GM18873 (cell line): ENCODE results near the gene PSPC1.
"Not testable (repeated sequence)": the region's sequence is repeated elsewhere in the genome, so short reads cannot be mapped to it uniquely, and the experiment has no call there.

Experiments
- ATAC-seq: cut with Tn5 transposase; IDR thresholded peaks from one replicate; pipeline ENCODE4 v1.9.1; 2021; ENCODE audit warnings: mild to moderate bottlenecking, moderate library complexity, moderate number of reproducible peaks; ENCODE audit not compliant: unreplicated experiment, low FRiP score

Gene PSPC1, protein sequence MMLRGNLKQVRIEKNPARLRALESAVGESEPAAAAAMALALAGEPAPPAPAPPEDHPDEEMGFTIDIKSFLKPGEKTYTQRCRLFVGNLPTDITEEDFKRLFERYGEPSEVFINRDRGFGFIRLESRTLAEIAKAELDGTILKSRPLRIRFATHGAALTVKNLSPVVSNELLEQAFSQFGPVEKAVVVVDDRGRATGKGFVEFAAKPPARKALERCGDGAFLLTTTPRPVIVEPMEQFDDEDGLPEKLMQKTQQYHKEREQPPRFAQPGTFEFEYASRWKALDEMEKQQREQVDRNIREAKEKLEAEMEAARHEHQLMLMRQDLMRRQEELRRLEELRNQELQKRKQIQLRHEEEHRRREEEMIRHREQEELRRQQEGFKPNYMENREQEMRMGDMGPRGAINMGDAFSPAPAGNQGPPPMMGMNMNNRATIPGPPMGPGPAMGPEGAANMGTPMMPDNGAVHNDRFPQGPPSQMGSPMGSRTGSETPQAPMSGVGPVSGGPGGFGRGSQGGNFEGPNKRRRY

DNA sequence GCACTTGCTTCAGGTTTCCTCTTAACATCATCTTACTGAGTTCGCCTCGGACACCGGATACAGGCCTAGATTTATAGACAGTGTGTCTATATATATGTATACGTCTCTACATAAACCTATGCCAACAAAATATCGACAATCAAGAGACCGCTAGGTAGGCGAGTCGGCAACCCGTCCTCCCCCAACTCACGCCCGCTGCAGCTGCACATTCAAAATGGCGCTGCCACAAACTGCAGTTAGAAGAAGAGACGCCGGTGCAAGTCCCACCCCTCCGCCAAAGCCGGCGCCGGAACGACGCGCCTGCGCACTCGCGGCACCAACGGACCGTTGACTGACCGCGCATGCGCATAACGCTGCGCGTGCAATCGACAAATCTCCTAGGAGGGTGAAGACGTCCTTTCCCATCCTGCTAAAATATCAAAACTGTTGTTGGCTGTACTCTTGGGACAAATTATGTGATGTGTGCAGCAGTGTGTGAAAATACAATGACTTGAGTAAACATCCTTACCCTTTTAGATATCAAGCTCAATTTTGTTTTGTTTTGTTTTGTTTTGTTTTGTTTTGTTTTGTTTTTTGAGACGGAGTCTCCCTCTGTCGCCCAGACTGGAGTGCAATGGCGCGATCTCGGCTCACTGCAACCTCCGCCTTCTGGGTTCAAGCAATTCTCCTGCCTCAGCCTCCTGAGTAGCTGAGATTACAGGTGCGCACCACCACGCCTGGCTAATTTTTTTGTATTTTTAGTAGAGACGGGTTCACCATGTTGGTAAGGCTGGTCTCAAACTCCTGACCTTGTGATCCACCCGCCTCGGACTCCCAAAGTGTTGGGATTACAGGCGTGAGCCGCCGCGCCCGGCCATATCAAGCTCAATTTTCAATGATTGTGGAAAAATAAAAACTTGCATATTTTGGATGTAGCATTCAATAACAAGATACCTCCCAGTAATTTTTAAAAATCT is at the start of gene PSPC1:
PSPC1 (minus strand) TSS at position 219 of the 956 bp plus-strand sequence; CDS start at position 31, 188 bp downstream.
- ATAC-seq: peak; percentile 64

DNA sequence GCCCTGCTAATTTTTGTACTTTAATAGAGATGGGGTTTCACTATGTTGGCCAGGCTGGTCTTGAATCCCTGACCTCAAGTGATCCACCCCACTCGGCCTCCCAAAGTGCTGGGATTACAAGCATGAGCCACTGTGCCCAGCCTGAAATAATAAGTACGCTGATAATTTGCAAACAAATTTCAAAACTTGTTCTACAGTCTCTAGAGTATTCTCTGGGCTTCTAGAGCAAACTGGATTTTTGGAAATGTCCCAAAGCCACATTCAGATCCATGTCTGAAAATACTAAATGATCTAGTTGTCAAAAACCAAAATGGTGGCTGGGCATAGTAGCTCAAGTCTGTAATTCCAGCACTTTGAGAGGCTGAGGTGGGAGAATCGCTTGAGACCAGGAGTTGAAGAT is 39.9 kb upstream of the PSPC1 start:
- no peak for ATAC-seq

DNA sequence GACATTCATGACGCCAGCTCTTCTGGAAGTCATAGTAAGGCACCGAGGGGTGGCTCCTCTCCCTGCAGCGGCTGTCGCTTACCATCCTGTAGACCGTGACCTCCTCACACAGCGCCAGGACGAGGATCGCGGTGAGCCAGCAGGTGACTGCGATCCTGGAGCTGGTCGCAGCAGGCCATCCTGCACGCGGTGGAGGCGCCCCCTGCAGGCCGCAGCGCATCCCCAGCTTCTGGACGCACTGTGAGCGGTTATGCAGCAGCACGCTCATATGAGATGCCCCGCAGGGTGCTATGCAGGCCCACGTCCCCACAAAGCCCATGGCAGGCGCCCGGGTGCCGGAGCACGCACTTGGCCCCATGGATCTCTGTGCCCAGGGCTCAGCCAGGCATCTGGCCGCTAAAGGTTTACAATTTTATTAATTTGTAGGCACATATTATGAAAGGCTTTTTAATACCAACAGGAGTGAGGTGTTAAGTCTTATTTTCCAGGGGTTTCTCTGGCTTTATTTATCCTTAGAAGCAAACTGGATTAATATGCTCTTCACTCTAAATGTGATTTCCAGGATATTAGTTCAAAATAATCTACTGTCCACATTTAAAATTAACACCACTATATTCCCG is 35.6 kb upstream of the PSPC1 start:
- no peak for ATAC-seq

DNA sequence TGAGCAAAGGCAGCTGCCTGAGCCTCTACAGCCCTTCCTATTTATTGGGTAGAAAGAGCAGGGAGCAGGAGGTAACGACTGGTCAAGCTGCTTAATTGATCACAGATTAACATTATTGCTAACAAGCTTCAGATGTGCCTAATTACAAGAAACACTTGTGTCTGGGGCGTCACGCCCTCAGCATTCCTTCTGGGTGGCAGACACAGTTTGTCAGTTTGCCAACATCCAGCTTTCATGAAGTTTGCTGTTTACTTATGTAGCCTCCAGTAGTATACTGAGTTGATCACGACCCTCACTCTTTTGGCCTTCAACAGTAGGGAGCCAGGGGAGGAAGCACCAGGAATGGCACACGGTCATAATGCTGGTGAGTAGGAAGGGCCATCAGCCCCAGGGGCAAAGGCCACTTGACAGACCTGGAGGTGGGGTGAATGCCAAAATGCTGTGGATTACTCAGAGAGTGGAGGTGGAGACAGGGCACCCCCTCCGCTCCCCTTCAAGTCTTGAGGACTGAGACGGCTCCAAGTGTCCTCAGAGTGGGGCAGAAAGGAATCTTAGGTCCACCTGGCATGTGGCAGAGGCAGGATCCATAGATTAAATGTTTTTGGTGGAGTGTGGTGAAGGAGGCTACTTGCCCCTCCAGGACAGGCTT is 34.9 kb upstream of the PSPC1 start:
- no peak for ATAC-seq

DNA sequence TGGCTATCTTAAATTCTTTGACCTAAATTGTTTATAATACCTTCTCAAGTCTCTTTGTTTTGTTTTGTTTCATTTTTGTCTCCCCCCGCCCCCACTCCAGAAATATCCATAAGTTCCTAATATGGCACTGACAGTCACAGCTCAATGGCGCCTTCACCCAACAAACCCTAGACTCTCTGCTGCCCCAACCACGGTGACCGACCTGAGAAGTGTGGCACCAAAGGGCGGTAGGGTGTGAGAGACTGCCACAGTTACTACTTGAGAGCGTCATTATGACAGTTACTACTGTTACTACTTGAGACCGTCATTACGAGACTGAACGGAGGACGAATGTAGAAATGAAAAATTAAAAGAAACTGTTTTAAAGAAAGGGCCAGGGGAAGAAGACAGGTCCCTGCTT is 34.4 kb upstream of the PSPC1 start:
- ATAC-seq: no peak

DNA sequence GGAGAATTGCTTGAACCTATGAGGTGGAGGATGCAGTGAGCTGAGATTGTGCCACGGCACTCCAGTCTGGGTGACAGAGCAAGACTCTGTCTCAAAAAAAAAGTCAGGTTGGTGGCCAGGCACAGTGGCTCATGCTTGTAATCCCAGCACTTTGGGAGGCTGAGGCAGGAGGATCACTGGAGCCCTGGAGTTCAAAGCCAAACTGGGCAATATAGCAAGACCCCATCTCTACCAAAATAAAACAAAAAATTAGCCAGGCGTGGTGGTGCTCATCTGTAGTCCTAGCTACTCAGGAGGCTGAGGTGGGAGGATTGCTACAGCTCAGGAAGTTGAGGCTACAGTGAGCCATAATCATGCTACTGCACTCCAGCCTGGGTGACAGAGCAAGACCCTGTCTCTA is 33.1 kb upstream of the PSPC1 start:
- ATAC-seq: not testable (repeated sequence)

DNA sequence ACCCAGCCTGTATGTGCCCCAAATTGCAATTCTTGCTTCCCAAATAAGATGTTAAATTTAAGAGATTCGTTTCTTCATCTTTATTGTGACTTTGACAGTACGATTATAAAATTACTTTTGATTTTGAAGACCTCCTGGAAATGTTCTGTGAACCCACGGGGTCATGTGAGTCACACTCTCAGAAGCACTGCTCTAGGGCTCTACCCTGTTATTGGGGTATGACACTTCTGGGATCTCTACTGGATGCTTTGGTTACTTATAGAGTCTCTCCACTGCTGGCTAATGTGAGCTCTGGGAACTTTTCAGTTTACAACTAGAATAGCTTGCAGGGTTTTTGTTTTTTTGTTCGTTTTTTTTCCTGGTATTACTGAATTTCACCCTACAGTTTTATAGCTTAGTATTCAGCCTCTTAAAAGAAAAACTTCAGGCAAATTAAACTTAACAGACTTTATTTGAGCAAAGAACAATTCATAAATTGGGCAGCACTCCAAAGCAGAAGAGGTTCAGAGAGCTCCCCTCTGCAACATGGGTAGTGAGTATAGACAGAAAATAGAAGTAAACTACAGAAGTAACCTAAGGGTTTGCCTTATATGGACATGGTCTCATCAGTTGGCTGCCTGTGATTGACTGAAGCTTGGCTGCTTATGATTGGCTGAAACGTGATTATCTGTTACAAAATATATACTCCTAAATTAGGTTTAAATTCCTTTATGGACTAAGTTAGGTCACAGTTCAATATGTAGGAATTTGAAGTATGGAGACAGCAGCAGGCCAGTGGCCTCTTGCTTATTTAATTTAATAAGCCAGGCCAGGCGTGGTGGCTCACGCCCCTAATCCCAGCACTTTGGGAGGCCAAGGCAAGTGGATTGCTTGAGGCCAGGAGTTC is 28.5 kb upstream of the PSPC1 start:
- no peak for ATAC-seq

DNA sequence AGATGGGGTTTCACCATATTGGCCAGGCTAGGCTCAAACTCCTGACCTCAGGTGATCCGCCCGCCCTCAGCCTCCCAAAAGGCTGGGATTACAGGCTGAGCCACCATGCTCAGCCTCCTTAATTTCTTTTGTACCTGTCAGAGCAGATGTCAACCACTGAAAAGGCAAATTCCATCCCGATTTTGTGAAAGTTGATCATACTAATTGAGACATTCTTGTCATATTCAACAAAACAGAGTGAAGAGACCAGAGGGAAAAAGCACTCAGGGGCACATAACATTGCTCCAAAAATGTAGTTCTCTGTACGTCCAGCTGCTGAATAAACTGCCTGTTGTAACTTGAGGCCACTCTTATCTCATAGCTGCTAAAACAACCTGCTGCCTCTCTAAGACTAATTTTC is 27.4 kb upstream of the PSPC1 start:
- no peak for ATAC-seq

DNA sequence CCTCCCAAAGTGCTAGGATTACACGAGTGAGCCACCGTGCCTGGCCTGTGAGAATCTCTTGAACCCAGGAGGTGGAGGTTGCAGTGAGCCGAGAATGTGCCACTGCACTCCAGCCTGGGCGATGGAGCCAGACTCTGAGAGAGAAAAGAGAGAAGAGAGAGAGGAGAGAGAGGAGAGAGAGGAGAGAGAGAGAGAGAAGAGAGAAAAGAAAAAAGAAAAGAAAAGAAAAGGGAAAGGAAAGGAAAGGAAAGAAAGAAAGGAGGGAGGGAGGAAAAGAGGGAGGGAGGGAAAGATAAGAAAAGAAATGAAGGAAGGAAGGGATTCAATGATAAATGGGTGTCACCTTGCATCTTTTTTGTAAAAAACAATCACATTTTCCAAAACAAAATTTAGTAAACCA is 23.0 kb upstream of the PSPC1 start:
- no peak for ATAC-seq

DNA sequence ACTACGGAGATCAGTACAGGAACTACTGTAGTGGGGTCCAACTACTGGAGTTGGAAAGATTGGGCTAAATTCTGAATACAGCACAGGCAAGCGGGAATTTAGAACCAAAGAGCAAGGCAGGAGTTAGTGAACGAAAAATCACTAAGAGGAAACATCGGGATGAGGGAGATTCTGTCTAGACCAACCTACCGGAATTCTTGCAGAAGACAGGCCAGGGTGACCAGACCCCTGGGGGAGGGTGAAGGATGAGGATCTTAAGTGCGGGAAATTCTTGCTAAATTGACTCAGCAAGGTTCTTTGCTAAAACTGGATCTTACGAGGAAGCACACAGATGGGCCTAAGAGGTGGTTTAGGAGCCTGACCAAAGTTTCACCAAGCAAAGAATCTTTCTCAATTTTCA is 13.2 kb upstream of the PSPC1 start:
- no peak for ATAC-seq

DNA sequence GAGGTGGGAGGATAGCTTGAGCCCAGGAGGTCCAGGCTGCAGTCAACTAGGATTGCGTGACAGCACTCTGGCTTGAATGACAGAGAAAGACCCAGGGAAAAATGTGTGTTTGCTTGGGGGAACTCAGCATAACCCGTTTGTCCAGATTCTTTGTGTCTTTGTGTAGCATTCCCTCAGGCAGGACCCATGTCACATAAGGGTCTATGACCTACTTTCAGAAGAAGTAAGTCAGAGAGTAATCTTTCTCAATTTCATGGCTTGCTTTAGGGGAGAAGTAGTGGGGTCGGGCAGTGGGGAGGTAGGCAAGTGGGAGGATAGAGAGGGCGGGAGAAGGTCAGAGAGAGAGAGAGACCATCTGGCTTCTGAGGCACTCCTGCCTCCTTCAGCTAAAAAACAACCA is 11.9 kb upstream of the PSPC1 start:
- no peak for ATAC-seq

DNA sequence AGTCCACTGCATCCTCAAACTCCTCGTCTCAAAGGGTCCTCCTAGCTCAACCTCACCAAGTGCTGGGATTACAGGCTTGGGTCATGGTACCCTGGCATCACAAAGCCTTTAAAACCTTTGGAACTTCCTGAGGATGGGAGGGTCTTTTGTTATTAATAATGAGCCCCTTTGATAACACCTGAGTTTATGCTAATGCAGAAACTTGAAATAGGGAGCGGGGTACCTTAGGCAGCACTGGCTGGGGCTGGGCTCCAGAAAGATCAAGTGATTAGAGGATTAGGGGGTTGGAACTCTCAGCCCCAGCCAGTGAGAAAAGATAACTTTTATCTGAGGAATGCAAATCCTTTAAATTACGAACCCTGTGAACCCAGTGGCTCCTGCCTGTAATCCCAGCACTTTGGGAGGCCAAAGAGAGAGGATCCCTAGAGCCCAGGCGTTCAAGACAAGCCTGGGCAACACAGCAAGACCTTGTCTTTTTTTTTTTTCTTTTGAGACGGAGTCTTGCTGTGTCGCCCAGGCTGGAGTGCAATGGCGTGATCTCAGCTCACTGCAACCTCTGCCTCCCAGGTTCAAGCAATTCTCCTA is 9.3 kb upstream of the PSPC1 start:
- ATAC-seq: no peak

DNA sequence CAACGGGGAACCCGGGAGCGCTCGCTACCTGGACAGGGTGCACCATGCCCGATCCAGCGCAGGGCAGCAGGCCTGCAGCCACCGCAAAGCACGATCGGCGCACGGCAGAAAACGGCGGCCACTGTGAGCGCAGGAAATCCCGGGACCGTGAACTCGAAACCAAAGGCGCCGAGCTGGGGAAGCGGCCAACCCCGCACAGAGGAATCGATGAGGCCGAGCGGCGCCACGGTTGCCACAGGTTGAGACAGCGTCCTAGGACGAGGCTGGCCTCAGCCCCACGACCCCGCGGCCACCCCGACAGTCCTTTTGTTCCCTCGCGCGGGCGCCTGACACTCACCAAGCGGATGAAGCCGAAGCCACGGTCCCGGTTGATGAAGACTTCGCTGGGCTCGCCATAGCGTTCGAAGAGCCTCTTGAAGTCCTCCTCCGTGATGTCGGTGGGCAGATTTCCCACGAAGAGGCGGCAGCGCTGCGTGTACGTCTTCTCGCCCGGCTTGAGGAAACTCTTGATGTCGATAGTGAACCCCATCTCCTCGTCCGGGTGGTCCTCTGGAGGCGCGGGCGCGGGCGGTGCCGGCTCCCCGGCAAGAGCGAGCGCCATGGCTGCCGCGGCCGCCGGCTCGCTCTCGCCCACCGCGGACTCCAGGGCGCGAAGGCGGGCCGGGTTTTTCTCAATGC is 557 bp downstream of the PSPC1 start:
- peak; percentile 32 for ATAC-seq

DNA sequence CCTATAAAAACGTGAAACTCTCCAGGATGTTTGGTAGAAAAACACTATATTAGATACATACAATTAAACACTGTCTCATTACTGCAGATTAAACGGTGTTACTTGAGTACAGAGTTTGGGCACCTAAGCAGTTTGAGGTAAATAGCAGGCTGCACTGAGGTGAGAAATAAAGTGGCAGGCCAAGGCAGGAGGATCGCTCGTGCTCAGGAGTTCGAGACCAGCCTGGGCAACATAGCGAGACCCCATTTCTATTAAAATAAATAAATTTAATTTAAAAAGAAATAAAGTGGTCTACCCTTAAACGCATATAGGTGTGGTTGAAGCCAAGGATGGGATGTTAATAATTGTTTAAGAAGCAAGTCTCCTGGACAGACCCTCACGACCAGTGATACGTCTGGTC is 1.2 kb downstream of the PSPC1 start:
- no peak for ATAC-seq

DNA sequence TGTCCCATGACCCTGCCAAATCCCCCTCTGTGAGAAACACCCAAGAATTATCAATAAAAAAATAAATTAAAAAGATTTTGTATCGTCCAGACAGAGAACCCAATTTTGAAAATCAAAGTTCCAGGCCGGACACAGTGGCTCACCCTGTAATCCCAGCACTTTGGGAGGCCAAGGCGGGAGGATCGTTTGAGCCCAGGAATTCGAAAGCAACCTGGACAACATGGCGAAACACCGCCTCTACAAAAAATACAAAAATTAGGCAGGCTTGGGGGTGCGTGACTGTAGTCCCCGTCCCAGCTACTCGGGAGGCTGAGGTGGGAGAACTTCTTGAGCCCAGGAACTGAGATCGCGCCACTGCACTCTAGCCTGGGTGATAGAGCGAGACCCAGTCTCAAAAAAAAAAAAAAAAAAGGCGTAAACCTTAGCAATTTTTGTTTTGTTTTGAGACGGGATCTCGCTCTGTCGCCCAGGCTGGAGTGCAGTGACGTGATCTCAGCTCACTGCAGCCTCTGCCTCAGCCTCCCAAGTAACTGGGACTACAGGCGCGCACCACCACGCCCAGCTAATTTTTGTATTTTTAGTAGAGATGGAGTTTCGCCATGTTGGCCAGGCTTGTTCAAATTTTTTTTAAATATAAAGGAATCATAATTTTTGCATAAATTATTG is 1.9 kb downstream of the PSPC1 start:
- not testable (repeated sequence) for ATAC-seq

DNA sequence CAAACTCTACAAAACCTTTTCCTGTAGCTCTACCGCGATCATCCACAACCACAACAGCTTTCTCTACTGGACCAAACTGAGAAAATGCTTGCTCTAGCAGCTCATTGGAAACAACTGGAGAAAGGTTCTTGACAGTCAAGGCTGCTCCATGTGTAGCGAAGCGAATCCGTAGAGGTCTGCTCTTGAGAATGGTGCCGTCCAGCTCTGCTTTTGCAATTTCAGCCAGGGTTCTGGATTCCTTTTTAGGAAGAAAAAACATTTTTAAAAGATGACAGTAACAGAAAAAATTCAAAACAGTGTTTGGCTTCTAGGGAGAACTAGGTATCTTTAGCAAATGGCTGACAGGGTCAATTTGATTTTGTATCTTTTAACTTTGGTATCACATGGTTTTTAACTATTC is 10.4 kb downstream of the PSPC1 start:
- ATAC-seq: no peak

DNA sequence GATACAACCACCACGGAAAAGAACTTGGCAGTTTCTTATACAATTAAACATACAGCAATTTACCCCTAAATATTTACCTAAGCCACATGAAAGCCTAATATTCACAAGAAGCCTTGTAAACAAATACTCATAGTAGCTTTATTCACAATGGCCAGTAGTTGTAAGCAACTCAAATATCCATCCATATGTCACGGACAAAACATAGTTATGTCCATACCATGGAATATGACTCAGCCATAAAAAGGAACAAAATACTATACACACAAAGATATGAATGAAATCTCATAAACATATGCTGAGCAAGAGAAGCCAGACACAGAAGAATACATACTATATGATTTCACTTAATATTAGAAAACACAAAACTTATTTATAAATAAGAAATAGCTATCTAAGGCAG is 12.9 kb downstream of the PSPC1 start:
- ATAC-seq: no peak

DNA sequence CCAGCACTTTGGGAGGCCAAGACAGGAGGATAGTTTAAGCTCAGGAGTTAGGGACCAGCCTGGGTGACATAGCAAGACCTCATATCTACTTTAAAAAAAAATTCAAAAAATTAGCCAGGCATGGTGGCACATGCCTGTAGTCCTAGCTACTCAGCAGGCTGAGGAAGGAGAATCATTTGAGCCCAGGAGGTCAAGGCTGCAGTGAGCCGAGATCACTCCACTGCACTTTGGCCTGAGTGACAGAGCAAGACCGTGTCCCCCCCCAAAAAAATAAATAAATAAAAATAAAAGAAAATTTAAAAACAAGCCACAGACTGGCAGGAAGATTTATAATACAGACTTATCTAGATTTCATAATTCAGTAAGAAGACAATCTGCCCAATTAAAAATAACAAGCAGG is 14.8 kb downstream of the PSPC1 start:
- ATAC-seq: no peak
